OCI-LY7 (cell line): Measurements from ENCODE around the gene CTAGE8. TPM values are rescaled to one million over a fixed set of nuclear protein-coding genes. Genes with fewer than 3 reads are reported as not detected.
"Not testable (repeated sequence)": the region's sequence is repeated elsewhere in the genome, so short reads cannot be mapped to it uniquely, and the experiment has no call there.

ENCODE experiments used
- BruUV-seq: library from RNA; stranded (reverse); fragments of 400-500 nt; replicated peaks from 2 replicates; lab custom pipeline; 2021; lab: Mats Ljungman, UMichigan
- CTCF ChIA-PET: fragments of 300-600 bp; sonication (Branson Sonifier 250); formaldehyde crosslinking; loops from one replicate; lab custom pipeline; 2022; ENCODE audit warnings: antibody characterized with exemption; ENCODE audit not compliant: unreplicated experiment; lab: Charles Lee
- POLR2A ChIA-PET: fragments of 300-600 bp; sonication (Branson Sonifier 250); formaldehyde crosslinking; loops from one replicate; lab custom pipeline; 2022; ENCODE audit warnings: antibody characterized with exemption; lab: Charles Lee
- DNase-seq: peaks from one replicate; pipeline ENCODE4 v3.0.0-alpha.2; 2015; ENCODE audit warnings: low spot score
- H2AFZ ChIP-seq: fragments of 200-600 bp; sonication (generic), shearing (Covaris generic); 2 replicates; pipeline ENCODE4 v1.6.1; 2014; ENCODE audit warnings: mild to moderate bottlenecking, antibody characterized with exemption, low read length, moderate library complexity
- H3K27ac ChIP-seq: fragments of 200-600 bp; sonication (generic); 2 replicates; pipeline ENCODE4 v1.5.1; 2014; ENCODE audit warnings: mixed run types, low read depth, mild to moderate bottlenecking, moderate library complexity, low read length, inconsistent platforms; ENCODE audit not compliant: poor library complexity, severe bottlenecking
- H3K36me3 ChIP-seq: fragments of 200-600 bp; sonication (generic); 2 replicates; pipeline ENCODE4 v1.6.1; 2014; ENCODE audit warnings: mild to moderate bottlenecking, antibody characterized with exemption, low read length, moderate library complexity, mixed read lengths; ENCODE audit not compliant: insufficient read depth
- H3K4me1 ChIP-seq: fragments of 200-600 bp; sonication (generic); 2 replicates; pipeline ENCODE4 v1.5.1; 2014; ENCODE audit warnings: mild to moderate bottlenecking, low read length; ENCODE audit not compliant: insufficient read depth, poor library complexity, severe bottlenecking
- H3K4me2 ChIP-seq: fragments of 200-600 bp; sonication (generic); 2 replicates; pipeline ENCODE4 v1.6.1; 2014; ENCODE audit warnings: mild to moderate bottlenecking, low read length
- H3K4me3 ChIP-seq: fragments of 200-600 bp; sonication (generic); 2 replicates; pipeline ENCODE4 v1.5.1; 2014; ENCODE audit warnings: mild to moderate bottlenecking, low read depth, low read length; ENCODE audit not compliant: poor library complexity, severe bottlenecking
- H3K79me2 ChIP-seq: fragments of 200-600 bp; sonication (generic); 2 replicates; pipeline ENCODE4 v1.6.1; 2016; ENCODE audit warnings: low read depth, mild to moderate bottlenecking, low read length, moderate library complexity, mixed read lengths; ENCODE audit not compliant: insufficient read depth
- H3K9me2 ChIP-seq: fragments of 200-600 bp; sonication (generic); 2 replicates; pipeline ENCODE4 v1.6.1; 2016; ENCODE audit warnings: mild to moderate bottlenecking, low read length, mixed read lengths; ENCODE audit not compliant: insufficient read depth
- H3K9me3 ChIP-seq: fragments of 200-600 bp; sonication (generic); 2 replicates; pipeline ENCODE4 v1.6.1; 2014; ENCODE audit warnings: mild to moderate bottlenecking, mixed run types, low read length, mixed read lengths
- H4K20me1 ChIP-seq: fragments of 200-600 bp; sonication (generic); 2 replicates; pipeline ENCODE4 v1.6.1; 2014; ENCODE audit warnings: mild to moderate bottlenecking, antibody characterized with exemption, low read length, moderate library complexity, mixed read lengths; ENCODE audit not compliant: insufficient read depth
- CTCF ChIP-seq: fragments of 200-600 bp; sonication (generic); conservative IDR thresholded peaks from 2 replicates; pipeline ENCODE4 v1.5.1; 2014; ENCODE audit warnings: mild to moderate bottlenecking, antibody characterized with exemption, low read length, moderate library complexity, mixed read lengths
- EZH2phosphoT487 ChIP-seq: fragments of 200-600 bp; sonication (generic); IDR thresholded peaks from 2 replicates; pipeline ENCODE4 v1.6.1; 2018; ENCODE audit warnings: low read depth, borderline replicate concordance, mild to moderate bottlenecking, mixed run types, antibody characterized with exemption, low read length, moderate library complexity, mixed read lengths
- intact Hi-C: fragments of 100-400 bp; cut with micrococcal nuclease; formaldehyde crosslinking; loops from one replicate; pipeline ENCODE4 v1.10.0; 2022; ENCODE audit not compliant: unreplicated experiment
- total RNA-seq, 2 experiments: library from RNA; depleted of rRNA in 1 of 2; stranded (reverse); fragments of >200 nt in 1 of 2; shearing (Covaris generic) in 1 of 2; gene quantifications; 2 replicates each; pipeline ENCODE4 v1.2.3, GENCODE V29; 2014 to 2022

Gene CTAGE8
- total RNA-seq, 2 experiments from 2014 or later, result not detected

GRCh38 chr7:144259067-144259466 is 10.0 kb downstream of the CTAGE8 start:
- H3K4me1 ChIP-seq, H2AFZ ChIP-seq, H3K9me3 ChIP-seq, POLR2A ChIA-PET, DNase-seq, intact Hi-C loops, H4K20me1 ChIP-seq, H3K27ac ChIP-seq, H3K4me3 ChIP-seq, H3K36me3 ChIP-seq, BruUV-seq, CTCF ChIA-PET, H3K4me2 ChIP-seq, H3K79me2 ChIP-seq, H3K9me2 ChIP-seq: not testable (repeated sequence)

DNA sequence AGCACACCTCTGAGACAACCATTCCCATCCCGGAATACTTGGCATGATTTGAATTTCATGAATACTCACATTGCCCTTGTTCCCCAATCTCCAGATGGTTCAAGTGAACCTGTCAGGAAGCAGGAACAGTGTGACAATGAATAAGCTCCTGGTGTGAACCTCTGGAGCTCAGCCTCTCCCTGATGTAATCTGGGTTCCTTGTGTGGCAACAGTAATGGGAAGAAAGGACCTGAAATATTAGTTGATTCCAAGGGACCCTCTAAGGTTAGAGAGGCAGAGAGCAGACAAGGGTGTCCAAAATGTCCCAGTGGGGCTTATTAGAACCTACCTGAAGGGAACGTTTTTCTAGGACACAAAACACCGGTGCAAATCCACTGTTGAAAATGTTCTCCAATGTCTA is 13.0 kb downstream of the CTAGE8 start:
- Histone ChIP-seq H3K9me3 (no peaks in the 10 kb centered on the region), H3K79me2 (no peaks in the 10 kb centered on the region), H3K36me3 (no peaks in the 10 kb centered on the region), H3K4me3 (no peak overlapping the region), H4K20me1 (no peaks in the 10 kb centered on the region), H3K4me1 (no peaks in the 10 kb centered on the region), H3K27ac (no peak overlapping the region), H3K9me2 (no peaks in the 10 kb centered on the region), H3K4me2 (no peak overlapping the region), H2AFZ (no peak overlapping the region)
- DNase-seq, result no peak
- TF ChIP-seq EZH2phosphoT487 (no peak), CTCF (no peak)
- ChIA-PET POLR2A (no interaction called here), CTCF (no interaction called here)
- no TSS peak for BruUV-seq
- intact Hi-C loops, result no loop called here

GRCh38 chr7:144255471-144255897 is 13.6 kb downstream of the CTAGE8 start:
- no peaks in the 10 kb centered on the region for H3K79me2 ChIP-seq
- no peaks in the 10 kb centered on the region for H3K9me2 ChIP-seq
- DNase-seq, result no peak
- no peaks in the 10 kb centered on the region for H3K9me3 ChIP-seq
- no peaks in the 10 kb centered on the region for H4K20me1 ChIP-seq
- H3K4me2 ChIP-seq, result no peak overlapping the region
- POLR2A ChIA-PET, result no interaction called here
- TF ChIP-seq CTCF (no peak), EZH2phosphoT487 (no peak)
- BruUV-seq, result no TSS peak
- no peaks in the 10 kb centered on the region for H3K4me1 ChIP-seq
- CTCF ChIA-PET, result no interaction called here
- intact Hi-C loops, result no loop called here
- H3K4me3 ChIP-seq, result no peak overlapping the region
- H3K27ac ChIP-seq, result no peak overlapping the region
- no peak overlapping the region for H2AFZ ChIP-seq
- no peaks in the 10 kb centered on the region for H3K36me3 ChIP-seq

GRCh38 chr7:144252307-144252706 is 16.8 kb downstream of the CTAGE8 start:
- POLR2A ChIA-PET, H3K79me2 ChIP-seq, H3K27ac ChIP-seq, H2AFZ ChIP-seq, H3K9me3 ChIP-seq, CTCF ChIA-PET, H3K4me3 ChIP-seq, H3K9me2 ChIP-seq, BruUV-seq, H3K4me1 ChIP-seq, intact Hi-C loops, H3K36me3 ChIP-seq, H3K4me2 ChIP-seq, H4K20me1 ChIP-seq, DNase-seq: not testable (repeated sequence)

DNA sequence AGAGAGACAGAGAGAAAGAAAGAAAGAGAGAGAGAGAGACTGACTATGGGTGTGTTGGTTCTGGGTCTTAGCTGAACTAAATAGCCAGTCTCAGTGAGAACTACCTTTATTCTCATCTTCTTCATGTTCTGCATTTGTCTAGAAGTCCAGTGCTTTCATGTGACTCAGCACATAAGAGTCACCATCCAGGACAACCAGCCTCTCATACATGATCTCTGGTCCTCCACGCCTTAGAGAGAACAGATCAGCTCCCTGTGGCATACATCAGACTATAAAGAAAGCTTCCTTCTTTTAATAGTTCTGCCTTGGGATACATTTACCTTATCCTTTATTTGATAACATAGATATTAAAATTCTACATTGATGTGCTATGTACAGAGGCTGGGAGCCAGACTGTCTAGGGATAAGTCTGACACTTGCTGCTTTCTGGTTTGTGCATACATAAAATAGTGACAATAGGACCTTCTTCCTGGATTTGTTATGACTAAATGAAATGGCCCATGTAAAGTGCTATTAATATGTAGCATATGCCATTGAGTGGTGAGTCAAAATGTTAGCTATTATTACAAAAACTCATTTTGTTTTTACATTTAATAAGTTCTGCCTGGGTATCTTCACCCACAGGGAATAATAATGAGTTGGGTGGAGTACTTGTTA is 21.3 kb downstream of the CTAGE8 start:
- intact Hi-C loops, H3K79me2 ChIP-seq, POLR2A ChIA-PET, H4K20me1 ChIP-seq, DNase-seq, H3K27ac ChIP-seq, CTCF ChIA-PET, H3K9me2 ChIP-seq, H3K4me2 ChIP-seq, H2AFZ ChIP-seq, BruUV-seq, H3K9me3 ChIP-seq, H3K4me1 ChIP-seq, H3K4me3 ChIP-seq, H3K36me3 ChIP-seq: not testable (repeated sequence)
